H1 (cell line): ENCODE data around the gene AKT1. TPM values are rescaled to one million over a fixed set of nuclear protein-coding genes. Genes with fewer than 3 reads are reported as not detected.

Experiments
- CTCF ChIA-PET: fragments of 300-600 bp; sonication (Branson Sonifier 250); formaldehyde crosslinking; loops from one replicate; lab custom pipeline; 2021; ENCODE audit not compliant: partially characterized antibody; lab: Charles Lee
- POLR2A ChIA-PET: fragments of 300-600 bp; sonication (Branson Sonifier 250); formaldehyde crosslinking; loops from one replicate; lab custom pipeline; 2021; ENCODE audit warnings: inconsistent platforms; ENCODE audit not compliant: partially characterized antibody; lab: Charles Lee
- DNase-seq, 2 experiments: peaks; one replicate each; pipeline versions ENCODE4 v3.0.0 to v3.0.0-alpha.2; 2010 to 2022; ENCODE audit warnings: low spot score in 2 of 2, low read depth in 1 of 2, mixed read lengths in 1 of 2
- FAIRE-seq: peaks from 2 replicates; lab custom pipeline; 2011; peaks lifted over from hg19 to GRCh38; lab: Jason Lieb, UNC
- H2AFZ ChIP-seq: 2 replicates; pipeline ENCODE4 v1.8.1; 2012; ENCODE audit warnings: low read length, inconsistent platforms
- H2AK5ac ChIP-seq: 2 replicates; pipeline ENCODE4 v1.6.1; 2013; ENCODE audit warnings: low read depth, low read length
- H2BK120ac ChIP-seq: replicated peaks from 2 replicates; pipeline ENCODE3; 2013; ENCODE audit warnings: low read depth, low read length, inconsistent platforms
- H2BK12ac ChIP-seq: 2 replicates; pipeline ENCODE4 v1.6.1; 2013; ENCODE audit warnings: low read depth, low read length
- H2BK15ac ChIP-seq: 2 replicates; pipeline ENCODE4 v1.6.1; 2013; ENCODE audit warnings: low read length
- H2BK20ac ChIP-seq: 2 replicates; pipeline ENCODE4 v1.6.1; 2013; ENCODE audit warnings: low read length
- H2BK5ac ChIP-seq: 2 replicates; pipeline ENCODE4 v1.6.1; 2013; ENCODE audit warnings: low read depth, low read length
- H3K14ac ChIP-seq: 2 replicates; pipeline ENCODE4 v1.6.1; 2013; ENCODE audit warnings: inconsistent platforms; ENCODE audit not compliant: insufficient read length
- H3K18ac ChIP-seq: 2 replicates; pipeline ENCODE4 v1.6.1; 2013; ENCODE audit warnings: low read length; ENCODE audit errors: extremely low read depth
- H3K23ac ChIP-seq: 2 replicates; pipeline ENCODE4 v1.6.1; 2013; ENCODE audit warnings: inconsistent platforms; ENCODE audit not compliant: insufficient read length
- H3K23me2 ChIP-seq: 2 replicates; pipeline ENCODE4 v1.6.1; 2013; ENCODE audit warnings: low read depth, low read length
- H3K27ac ChIP-seq: 2 replicates; pipeline ENCODE4 v1.6.1; 2011; ENCODE audit warnings: low read depth, low read length, inconsistent platforms
- H3K27me3 ChIP-seq, 4 experiments: replicated peaks in 1 of 4; 1 replicate in 1 of 4; 2 replicates in 3 of 4; pipeline versions ENCODE4 v1.6.1 to v1.8.1; 2011 to 2013; ENCODE audit warnings: low read length in 3 of 4, mild to moderate bottlenecking in 3 of 4, inconsistent platforms in 2 of 4, mixed read lengths in 2 of 4, moderate library complexity in 1 of 4; ENCODE audit not compliant: control insufficient read depth in 3 of 4, insufficient read depth in 3 of 4; ENCODE audit errors: extremely low read depth in 1 of 4
- H3K36me3 ChIP-seq, 4 experiments: 2 replicates each; pipeline versions ENCODE4 v1.6.1 to v1.8.1; 2011 to 2013; ENCODE audit warnings: mild to moderate bottlenecking in 4 of 4, low read length in 3 of 4, moderate library complexity in 2 of 4, control low read depth in 1 of 4, inconsistent platforms in 1 of 4; ENCODE audit not compliant: insufficient read depth in 4 of 4, control insufficient read depth in 2 of 4
- H3K4ac ChIP-seq: replicated peaks from 2 replicates; pipeline ENCODE3; 2013; ENCODE audit warnings: low read length, low read depth, mixed read lengths, inconsistent platforms; ENCODE audit not compliant: insufficient read length
- H3K4me1 ChIP-seq, 4 experiments: replicated peaks in 1 of 4; 1 replicate in 1 of 4; 2 replicates in 3 of 4; pipeline versions ENCODE4 v1.6.1 to v1.8.1; 2011 to 2013; ENCODE audit warnings: low read length in 3 of 4, inconsistent platforms in 2 of 4, mixed read lengths in 1 of 4; ENCODE audit not compliant: insufficient read depth in 4 of 4, control insufficient read depth in 3 of 4
- H3K4me2 ChIP-seq, 2 experiments: 2 replicates each; pipeline versions ENCODE4 v1.6.1 to v1.8.1; 2011 to 2013; ENCODE audit warnings: low read depth in 2 of 2, low read length in 2 of 2, control low read depth in 1 of 2, inconsistent platforms in 1 of 2, mild to moderate bottlenecking in 1 of 2; ENCODE audit not compliant: insufficient read depth in 1 of 2
- H3K4me3 ChIP-seq, 4 experiments: fragments of 200-600, 300-600 bp in 1 of 4; sonication (generic), shearing (Covaris generic), sonication (Bioruptor Twin) in 1 of 4; 2 replicates each; pipeline versions ENCODE4 v1.5.1 to v1.8.1; 2011 to 2016; ENCODE audit warnings: low read length in 4 of 4, low read depth in 3 of 4, control low read depth in 2 of 4, inconsistent platforms in 2 of 4, mild to moderate bottlenecking in 2 of 4, mixed read lengths in 1 of 4, moderate library complexity in 1 of 4; ENCODE audit not compliant: insufficient read depth in 2 of 4; ENCODE audit errors: extremely low read depth in 1 of 4
- H3K56ac ChIP-seq: replicated peaks from 2 replicates; pipeline ENCODE3; 2013; ENCODE audit warnings: low read depth, mild to moderate bottlenecking, mixed read lengths, low read length, inconsistent platforms; ENCODE audit not compliant: insufficient read length
- H3K79me1 ChIP-seq: 2 replicates; pipeline ENCODE4 v1.6.1; 2013; ENCODE audit warnings: low read depth, low read length, control low read depth
- H3K79me2 ChIP-seq, 2 experiments: 2 replicates each; pipeline versions ENCODE4 v1.6.1 to v1.8.1; 2012 to 2013; ENCODE audit warnings: low read length in 2 of 2, mild to moderate bottlenecking in 2 of 2, inconsistent platforms in 1 of 2; ENCODE audit not compliant: insufficient read depth in 2 of 2, control insufficient read depth in 1 of 2
- H3K9ac ChIP-seq, 4 experiments: replicated peaks in 1 of 4; 1 replicate in 1 of 4; 2 replicates in 3 of 4; pipeline versions ENCODE4 v1.6.1 to v1.8.1; 2011 to 2013; ENCODE audit warnings: low read depth in 3 of 4, low read length in 3 of 4, control low read depth in 2 of 4, mild to moderate bottlenecking in 2 of 4, moderate library complexity in 2 of 4, inconsistent platforms in 1 of 4; ENCODE audit errors: extremely low read depth in 1 of 4
- H3K9me3 ChIP-seq, 2 experiments: 2 replicates each; pipeline versions ENCODE4 v1.6.1 to v1.8.1; 2012 to 2013; ENCODE audit warnings: mild to moderate bottlenecking in 2 of 2, moderate library complexity in 2 of 2, control low read depth in 1 of 2, inconsistent platforms in 1 of 2, low read depth in 1 of 2, low read length in 1 of 2, mixed read lengths in 1 of 2; ENCODE audit not compliant: insufficient read depth in 2 of 2
- H4K20me1 ChIP-seq, 2 experiments: replicated peaks in 1 of 2; 2 replicates each; pipeline versions ENCODE3 to v1.8.1; 2011 to 2013; ENCODE audit warnings: inconsistent platforms in 2 of 2, low read length in 2 of 2, mild to moderate bottlenecking in 1 of 2; ENCODE audit not compliant: insufficient read depth in 2 of 2, control insufficient read depth in 1 of 2
- H4K5ac ChIP-seq: 2 replicates; pipeline ENCODE4 v1.6.1; 2013; ENCODE audit warnings: low read length, low read depth, mixed read lengths, inconsistent platforms; ENCODE audit not compliant: insufficient read length
- H4K8ac ChIP-seq: 2 replicates; pipeline ENCODE4 v1.8.0; 2013; ENCODE audit warnings: mild to moderate bottlenecking, moderate library complexity, low read length, inconsistent platforms; ENCODE audit not compliant: insufficient read depth; ENCODE audit errors: extremely low read depth
- H4K91ac ChIP-seq: replicated peaks from 2 replicates; pipeline ENCODE3; 2013; ENCODE audit warnings: low read length, mixed read lengths, inconsistent platforms; ENCODE audit not compliant: insufficient read length
- CTBP2 ChIP-seq: IDR thresholded peaks from 2 replicates; pipeline ENCODE4 v1.7.0; 2011; ENCODE audit warnings: borderline replicate concordance, mild to moderate bottlenecking, moderate library complexity, mixed read lengths, low read length; ENCODE audit not compliant: insufficient read depth, insufficient read length
- MAX ChIP-seq: IDR thresholded peaks from 2 replicates; pipeline ENCODE4 v1.6.1; 2012; ENCODE audit warnings: inconsistent platforms
- SP4 ChIP-seq: IDR thresholded peaks from 2 replicates; pipeline ENCODE4 v1.6.1; 2012; ENCODE audit warnings: low read length, inconsistent platforms
- ZNF274 ChIP-seq: IDR thresholded peaks from 2 replicates; pipeline ENCODE4 v1.7.0; 2012; ENCODE audit warnings: low read length, borderline replicate concordance; ENCODE audit errors: extremely low read depth
- WGBS, 2 experiments: shearing (Covaris generic) in 1 of 2; methylation state at CpG; one replicate each; pipeline versions ENCODE4 v1.1.6 to v1.1.7; 2013 to 2015; ENCODE audit warnings: low lambda C conversion rate in 2 of 2, mixed read lengths in 2 of 2, inconsistent platforms in 1 of 2, low coverage in 1 of 2, missing lambda C conversion rate in 1 of 2; ENCODE audit not compliant: insufficient replicate concordance in 2 of 2, insufficient coverage in 1 of 2, insufficient read length in 1 of 2; ENCODE audit errors: extremely low coverage in 1 of 2, missing lambda C conversion rate in 1 of 2; 5-methylcytosine and 5-hydroxymethylcytosine counted together
- polyA plus RNA-seq, 7 experiments: library from polyadenylated mRNA; depleted of rRNA in 3 of 7; stranded (reverse) in 5 of 7; unstranded in 2 of 7; fragments of >200 nt in 5 of 7; fragments of 200-250 nt in 2 of 7; gene quantifications; 1 replicate in 5 of 7; 2 replicates in 1 of 7; 4 replicates in 1 of 7; pipeline versions ENCODE4 v1.2.1 to v1.2.3, GENCODE V29; 2011 to 2013; ENCODE audit warnings: missing spikeins in 2 of 7, mixed read lengths in 2 of 7
- total RNA-seq: library from RNA; stranded (reverse); fragmentation: NEBNext Ultra II Directional; extraction: Animal tissue kit (Norgen Biotek cat#: 25700); gene quantifications from 2 replicates; pipeline ENCODE4 v1.2.1, GENCODE V29; 2021

The AKT1 gene
- total and polyA plus RNA-seq, 2 of the 8 experiments (the other 6 are each of a cell fraction or from before 2014, with no cell fraction given) = 68.1 to 71.5 TPM

GRCh38 chr14:104754213-104754851 lies 41.2 kb downstream of the AKT1 start:
- peaks cover 5% of the 10 kb centered on the region; the same call in 1 of the 2 replicates for H3K23me2 ChIP-seq
- no peaks in the 10 kb centered on the region for H3K27me3 ChIP-seq
- no peak overlapping the region for H4K5ac ChIP-seq
- H3K4me1 ChIP-seq = peaks cover 0 to 9% (median 5%) of the 10 kb centered on the region in 4 experiments; a peak in 6 of 7 replicates
- H3K14ac ChIP-seq = no peak overlapping the region
- peaks cover 10 to 51% of the 10 kb centered on the region in 2 experiments; a peak in 3 of 4 replicates for H3K79me2 ChIP-seq
- peaks cover 8 to 35% (median 21%) of the 10 kb centered on the region in 4 experiments; a peak in 7 of 8 replicates for H3K36me3 ChIP-seq
- peak overlapping the region in 2 of 4 experiments; percentile 47 to 93; a peak in 4 of 7 replicates for H3K9ac ChIP-seq
- no peak overlapping the region for H3K18ac ChIP-seq
- H2AFZ ChIP-seq = no peak overlapping the region
- no peak overlapping the region; the same call in 1 of the 2 replicates for H4K8ac ChIP-seq
- H3K9me3 ChIP-seq = peaks cover 10 to 25% of the 10 kb centered on the region in 2 experiments
- 85% methylated on average over 13 of the region's 13 CpGs; no CpG with 5 or more reads in 1 of the 2 experiments for WGBS, 2 experiments
- POLR2A ChIA-PET = interaction anchor here (0.8 to 2.9 kb wide), 10 partner anchors 9 to 141 kb away, joined by 3 to 21 read pairs (median 4); partner anchors contain the start of gene ZBTB42
- H3K79me1 ChIP-seq = peaks cover 27% of the 10 kb centered on the region
- TF ChIP-seq MAX (no peak), SP4 (no peak), ZNF274 (no peak), CTBP2 (no peak)
- TF ChIP-seq, all 59 proteins: peak for 0
- Histone ChIP-seq H3K4me2 (peak overlapping the region; percentile 73 to 87), H3K4me3 (peak overlapping the region; percentile 86 to 97 (median 94); a peak in 7 of 8 replicates), H3K4ac (no peak overlapping the region), H3K23ac (no peak overlapping the region), H3K56ac (no peak overlapping the region), H2BK20ac (no peak overlapping the region), H2BK15ac (no peak overlapping the region), H3K27ac (no peak overlapping the region), H2BK120ac (no peak overlapping the region), H2BK5ac (no peak overlapping the region), H2AK5ac (no peak overlapping the region), H2BK12ac (no peak overlapping the region), H4K20me1 (peaks cover 23 to 50% of the 10 kb centered on the region in 2 experiments), H4K91ac (no peak overlapping the region)
- DNase-seq (no peak), FAIRE-seq (no peak)
- CTCF ChIA-PET = interaction anchor here (0.6 to 2.6 kb wide), 8 partner anchors 12 to 117 kb away, joined by 3 to 10 read pairs (median 4); partner anchors contain the start of gene ADSS1
